Hepatocyte (in vitro differentiated cells): ENCODE results near the gene GDPD4. TPM values are rescaled to one million over a fixed set of nuclear protein-coding genes. Genes with fewer than 3 reads are reported as not detected.

Experiments
- DNase-seq: peaks from one replicate; pipeline ENCODE4 v3.0.0-alpha.2; 2016; ENCODE audit warnings: low spot score
- H2AFZ ChIP-seq: fragments of 200-600 bp; sonication (generic); 2 replicates; pipeline ENCODE4 v1.6.0; 2016; ENCODE audit warnings: antibody characterized with exemption, mild to moderate bottlenecking
- H3K27ac ChIP-seq: fragments of 200-600 bp; sonication (generic); 2 replicates; pipeline ENCODE4 v1.5.1; 2016; ENCODE audit warnings: mild to moderate bottlenecking
- H3K27me3 ChIP-seq: fragments of 200-600 bp; sonication (generic); 2 replicates; pipeline ENCODE4 v1.6.1; 2016
- H3K36me3 ChIP-seq: fragments of 200-600 bp; sonication (generic); replicated peaks from 2 replicates; pipeline ENCODE4 v1.5.1; 2016; ENCODE audit warnings: low read depth; ENCODE audit not compliant: insufficient read depth
- H3K4me1 ChIP-seq: fragments of 200-600 bp; sonication (generic); 2 replicates; pipeline ENCODE4 v1.5.1; 2016; ENCODE audit warnings: mild to moderate bottlenecking, moderate library complexity; ENCODE audit not compliant: insufficient read depth
- H3K4me2 ChIP-seq: fragments of 200-600 bp; sonication (generic); 2 replicates; pipeline ENCODE4 v1.6.0; 2016
- H3K4me3 ChIP-seq: fragments of 200-600 bp; sonication (generic); 2 replicates; pipeline ENCODE4 v1.5.1; 2016; ENCODE audit warnings: mild to moderate bottlenecking
- H3K79me2 ChIP-seq: fragments of 200-600 bp; sonication (generic); 2 replicates; pipeline ENCODE4 v1.6.0; 2017; ENCODE audit warnings: mild to moderate bottlenecking
- H3K9me2 ChIP-seq: fragments of 200-600 bp; sonication (generic); replicated peaks from 2 replicates; pipeline ENCODE4 v1.6.0; 2017; ENCODE audit warnings: mild to moderate bottlenecking; ENCODE audit not compliant: insufficient read depth
- H3K9me3 ChIP-seq: fragments of 200-600 bp; sonication (generic); 2 replicates; pipeline ENCODE4 v1.5.1; 2016; ENCODE audit warnings: low read depth, mild to moderate bottlenecking
- H4K20me1 ChIP-seq: fragments of 200-600 bp; sonication (generic); 2 replicates; pipeline ENCODE4 v1.6.0; 2016; ENCODE audit warnings: mild to moderate bottlenecking; ENCODE audit not compliant: insufficient read depth, poor library complexity, severe bottlenecking
- CTCF ChIP-seq: fragments of 200-600 bp; sonication (generic); IDR thresholded peaks from 2 replicates; pipeline ENCODE4 v1.5.1; 2016; ENCODE audit warnings: antibody characterized with exemption, mild to moderate bottlenecking; ENCODE audit not compliant: poor library complexity
- EZH2 ChIP-seq: fragments of 200-600 bp; sonication (generic); IDR thresholded peaks from 2 replicates; pipeline ENCODE4 v1.6.1; 2016; ENCODE audit warnings: antibody characterized with exemption, mild to moderate bottlenecking, borderline replicate concordance
- EZH2phosphoT487 ChIP-seq: fragments of 200-600 bp; sonication (generic); IDR thresholded peaks from one replicate; pipeline ENCODE4 v1.6.1; 2018; ENCODE audit warnings: antibody characterized with exemption, mild to moderate bottlenecking, low read depth, moderate library complexity; ENCODE audit not compliant: unreplicated experiment, severe bottlenecking
- WGBS: methylation state at CpG from one replicate; pipeline ENCODE4 v1.1.6; 2016; ENCODE audit warnings: low lambda C conversion rate; ENCODE audit errors: missing lambda C conversion rate; 5-methylcytosine and 5-hydroxymethylcytosine counted together
- polyA plus RNA-seq: library from polyadenylated mRNA; unstranded; fragments of >200 nt; fragmentation: Nextera tagmentation; extraction: Ambion mirVana; gene quantifications from 2 replicates; pipeline ENCODE4 v1.2.1, GENCODE V29; 2016
- total RNA-seq: library from RNA; depleted of rRNA; stranded (reverse); fragments of >200 nt; gene quantifications from 2 replicates; pipeline ENCODE4 v1.2.3, GENCODE V29; 2014

Gene GDPD4
- total and polyA plus RNA-seq, 2 experiments from 2014 or later = 0.47 to 1.1 TPM

- Histone ChIP-seq H3K4me2 (no peak overlapping the region), H3K9me2 (no peaks in the 10 kb centered on the region), H3K4me3 (no peak overlapping the region), H3K79me2 (no peaks in the 10 kb centered on the region), H4K20me1 (no peaks in the 10 kb centered on the region), H3K36me3 (no peaks in the 10 kb centered on the region), H3K4me1 (no peaks in the 10 kb centered on the region), H3K27ac (no peak overlapping the region), H3K27me3 (no peaks in the 10 kb centered on the region), H2AFZ (no peak overlapping the region), H3K9me3 (no peaks in the 10 kb centered on the region)
- TF ChIP-seq EZH2 (no peak), EZH2phosphoT487 (no peak), CTCF (no peak)
- WGBS = 87% methylated on average over 12 of the region's 13 CpGs
- DNase-seq = no peak
These were observed 95.0 kb downstream of the GDPD4 start for GRCh38 chr11:77206264-77207018.

- no peak for TF ChIP-seq EZH2
- TF ChIP-seq CTCF = no peak
- TF ChIP-seq EZH2phosphoT487 = no peak
- Histone ChIP-seq H3K4me3 (no peak overlapping the region), H3K4me2 (no peak overlapping the region), H2AFZ (no peak overlapping the region), H4K20me1 (no peaks in the 10 kb centered on the region), H3K79me2 (no peaks in the 10 kb centered on the region), H3K36me3 (no peaks in the 10 kb centered on the region), H3K9me3 (no peaks in the 10 kb centered on the region), H3K9me2 (no peaks in the 10 kb centered on the region), H3K4me1 (no peaks in the 10 kb centered on the region), H3K27me3 (no peaks in the 10 kb centered on the region), H3K27ac (no peak overlapping the region)
- 90% methylated on average over 28 of the region's 30 CpGs for WGBS
- no peak for DNase-seq
These were observed 95.8 kb downstream of the GDPD4 start for GRCh38 chr11:77205467-77206263.

- Histone ChIP-seq H3K9me2 (no peaks in the 10 kb centered on the region), H3K27ac (no peak overlapping the region), H3K9me3 (no peaks in the 10 kb centered on the region), H3K4me1 (no peaks in the 10 kb centered on the region), H3K36me3 (no peaks in the 10 kb centered on the region), H2AFZ (no peak overlapping the region), H3K4me2 (no peak overlapping the region), H3K27me3 (no peaks in the 10 kb centered on the region), H3K79me2 (no peaks in the 10 kb centered on the region), H4K20me1 (no peaks in the 10 kb centered on the region), H3K4me3 (no peak overlapping the region)
- DNase-seq = no peak
- no peak for TF ChIP-seq CTCF
- TF ChIP-seq EZH2 = no peak
- TF ChIP-seq EZH2phosphoT487 = no peak
- 89% methylated on average over 12 of the region's 12 CpGs for WGBS
These were observed 96.6 kb downstream of the GDPD4 start for GRCh38 chr11:77204754-77205466.
